ENCODE measurements around the gene OGN. TPM values are rescaled to one million over a fixed set of nuclear protein-coding genes. Genes with fewer than 3 reads are reported as not detected.

OGN gene
- total RNA-seq, 1 experiment from 2014 or later = not detected

GRCh38 chr9:92385477-92385876 lies 18.9 kb downstream of the OGN start:
- no peak overlapping the region for H3K27ac ChIP-seq (ENCODE audit: insufficient read length, low read depth, low read length)
- no peak overlapping the region for H2BK20ac ChIP-seq (ENCODE audit: low read depth, low read length, poor library complexity, severe bottlenecking)
- TF ChIP-seq CTCF (conservative IDR thresholded peaks at IDR 0.05) = no peak
- H3K9me3 ChIP-seq (ENCODE audit: control insufficient read depth, low read depth, low read length) = no peaks in the 10 kb centered on the region
- H2BK120ac ChIP-seq (ENCODE audit: low read depth, low read length, poor library complexity, severe bottlenecking) = no peak overlapping the region
- H3K79me2 ChIP-seq (ENCODE audit: insufficient read depth, low read length) = no peaks in the 10 kb centered on the region
- no peaks in the 10 kb centered on the region for H3K23me2 ChIP-seq (ENCODE audit: insufficient read length, low read depth, low read length, poor library complexity, severe bottlenecking)
- H4K20me1 ChIP-seq (ENCODE audit: control insufficient read depth, insufficient read depth, insufficient read length) = no peaks in the 10 kb centered on the region
- no peak overlapping the region for H3K9ac ChIP-seq (ENCODE audit: extremely low read depth, insufficient read length, low read length)
- H3K56ac ChIP-seq (ENCODE audit: insufficient read length, low read depth, low read length) = no peak overlapping the region
- no peaks in the 10 kb centered on the region; a peak in 1 of 7 replicates for H3K36me3 Mint-ChIP-seq (ENCODE audit: insufficient read depth in 1 of 3, low read depth in 3 of 3)
- no peaks in the 10 kb centered on the region; a peak in 2 of 4 replicates for H3K4me1 Mint-ChIP-seq
- H2AFZ ChIP-seq (ENCODE audit: low read length) = no peak overlapping the region
- no peak overlapping the region for H2BK5ac ChIP-seq (ENCODE audit: insufficient read length, low read length)
- no peaks in the 10 kb centered on the region for H3K79me1 ChIP-seq (ENCODE audit: insufficient read depth, low read depth, low read length, poor library complexity, severe bottlenecking)
- no peaks in the 10 kb centered on the region for H3K9me3 Mint-ChIP-seq
- no peak overlapping the region for H4K5ac ChIP-seq (ENCODE audit: insufficient read length, low read depth, low read length)
- H3K27ac Mint-ChIP-seq = no peak overlapping the region
- DNase-seq = no peak
- H2AK5ac ChIP-seq (ENCODE audit: insufficient read length, low read length) = no peak overlapping the region
- H4K8ac ChIP-seq (replicated peaks; ENCODE audit: insufficient read length, low read depth, low read length) = no peak overlapping the region
- H3K18ac ChIP-seq (ENCODE audit: insufficient read length, low read depth, low read length) = no peak overlapping the region
- no peak overlapping the region for H3K23ac ChIP-seq (ENCODE audit: insufficient read length, low read depth, low read length)
- no peaks in the 10 kb centered on the region; the same call in 1 of the 2 replicates for H3K27me3 Mint-ChIP-seq (ENCODE audit: low read depth)
- no peak overlapping the region for H3T11ph ChIP-seq (ENCODE audit: low read length)
- no CpG with 5 or more reads among the region's 6 CpGs for WGBS (ENCODE audit: extremely low coverage, insufficient read length, low lambda C conversion rate)
- H3K27me3 ChIP-seq (ENCODE audit: insufficient read depth, low read length) = no peaks in the 10 kb centered on the region
- no peak overlapping the region for H4K91ac ChIP-seq (ENCODE audit: insufficient read length, low read depth, low read length)
- no peaks in the 10 kb centered on the region for H3K4me1 ChIP-seq (ENCODE audit: insufficient read depth, low read length)
- no peak overlapping the region for H3K4me2 ChIP-seq (ENCODE audit: insufficient read depth, insufficient read length, low read length)
- no peak overlapping the region for H2BK12ac ChIP-seq (ENCODE audit: insufficient read length, low read depth, low read length)
- no peak overlapping the region for H2BK15ac ChIP-seq (ENCODE audit: low read depth, low read length)
- no peak overlapping the region for H3K4ac ChIP-seq (ENCODE audit: low read depth, low read length)
- H3K14ac ChIP-seq (ENCODE audit: insufficient read depth, low read length) = no peak overlapping the region
- H3K4me3 Mint-ChIP-seq = no peak overlapping the region

Measured in H9 (cell line).